Brain microvascular endothelial cell (primary cell): Measurements from ENCODE around the gene EPOP.

Experiments used
- DNase-seq: peaks from one replicate; pipeline ENCODE4 v3.0.0-alpha.2; 2020
- H3K27ac ChIP-seq: fragments of 250-450 bp; sonication (Bioruptor Pico); 2 replicates; pipeline ENCODE4 v1.5.1; 2020; ENCODE audit warnings: mild to moderate bottlenecking, moderate library complexity
- H3K27me3 ChIP-seq: fragments of 250-450 bp; sonication (Bioruptor Pico); replicated peaks from 2 replicates; pipeline ENCODE4 v1.5.1; 2020; ENCODE audit warnings: mild to moderate bottlenecking
- H3K36me3 ChIP-seq: fragments of 250-450 bp; sonication (Bioruptor Pico); replicated peaks from 2 replicates; pipeline ENCODE4 v1.5.1; 2020; ENCODE audit warnings: mild to moderate bottlenecking
- H3K4me3 ChIP-seq: 2 replicates; pipeline ENCODE4 v1.5.1; 2011; ENCODE audit warnings: low read depth, mild to moderate bottlenecking, control low read depth, low read length, moderate library complexity
- CTCF ChIP-seq: IDR thresholded peaks from 2 replicates; pipeline ENCODE4 v1.5.1; 2011; ENCODE audit warnings: low read depth, mild to moderate bottlenecking, moderate library complexity, low read length, control low read depth, inconsistent platforms; ENCODE audit errors: missing control alignments
- in situ Hi-C: cut with HindIII; loops from 2 replicates; pipeline ENCODE4 v1.10.0; 2017; ENCODE audit warnings: low sequenced_read_pairs, low pct_ligation_motif_present

EPOP gene

GRCh38 chr17:38685491-38685890 is 10.7 kb upstream of the EPOP start:
- in situ Hi-C loops: no loop called here
- Histone ChIP-seq H3K27me3 (no peaks in the 10 kb centered on the region), H3K4me3 (no peak overlapping the region), H3K36me3 (no peaks in the 10 kb centered on the region), H3K27ac (no peak overlapping the region)
- no peak for DNase-seq
- no peak for TF ChIP-seq CTCF

GRCh38 chr17:38681096-38681495 is 6.3 kb upstream of the EPOP start:
- no peaks in the 10 kb centered on the region for H3K27me3 ChIP-seq

GRCh38 chr17:38677819-38678218 is 3.1 kb upstream of the EPOP start:
- Histone ChIP-seq H3K27me3 (peaks cover 17% of the 10 kb centered on the region), H3K4me3 (no peak overlapping the region), H3K27ac (no peak overlapping the region), H3K36me3 (no peaks in the 10 kb centered on the region)
- in situ Hi-C loops: no loop called here
- no peak for TF ChIP-seq CTCF
- DNase-seq: no peak

More at GRCh38 chr17:38681096-38681495, 6.3 kb upstream of the EPOP start:
- Histone ChIP-seq H3K4me3 (no peak overlapping the region), H3K36me3 (no peaks in the 10 kb centered on the region), H3K27ac (no peak overlapping the region)
- in situ Hi-C loops: no loop called here
- DNase-seq: no peak
- TF ChIP-seq CTCF: no peak

- H3K27me3 ChIP-seq: peaks cover 25% of the 10 kb centered on the region
- no peaks in the 10 kb centered on the region for H3K36me3 ChIP-seq
- no peak overlapping the region for H3K4me3 ChIP-seq
- DNase-seq: peak; percentile 85
- TF ChIP-seq CTCF: peak; percentile 96
- in situ Hi-C loops: no loop called here
- H3K27ac ChIP-seq: no peak overlapping the region
These were observed 2.1 kb upstream of the EPOP start for GRCh38 chr17:38676706-38677504.

DNA sequence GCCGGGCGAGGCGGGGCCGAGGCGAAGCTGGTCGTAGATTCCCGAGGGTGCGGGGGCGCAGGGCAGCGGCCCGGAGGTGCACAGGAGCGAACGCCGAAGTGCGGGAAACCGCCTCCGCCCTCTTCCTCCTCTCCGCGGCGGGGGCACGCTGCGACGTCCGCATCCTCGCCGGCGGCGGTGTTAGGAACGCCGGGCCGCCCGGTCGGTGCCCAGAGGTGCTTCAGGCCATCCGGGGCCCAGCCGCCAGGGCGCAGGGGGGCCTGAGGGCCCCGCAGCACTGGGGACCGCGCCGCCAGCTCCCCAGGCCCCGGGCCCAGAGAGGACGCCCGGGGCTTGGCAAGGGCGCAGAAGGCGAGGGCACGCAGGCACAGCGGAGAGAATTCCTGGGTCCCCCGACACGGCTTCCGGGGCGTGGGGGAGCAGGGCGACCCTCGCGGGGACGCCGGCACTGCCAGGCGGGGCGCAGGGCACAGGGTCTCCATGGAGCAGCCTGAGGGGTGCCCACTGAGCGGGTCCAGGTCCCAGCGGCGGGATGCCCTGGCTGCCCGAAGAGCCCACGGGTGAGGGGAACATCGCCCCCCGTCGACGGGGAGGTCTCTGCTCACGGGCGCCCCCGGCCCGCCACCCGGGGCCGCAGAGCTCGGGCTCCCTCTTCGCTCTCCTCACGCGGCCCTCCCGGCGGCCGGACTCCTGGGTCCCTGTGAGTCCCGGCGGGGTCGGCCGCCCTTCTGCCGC is 576 bp downstream of the EPOP start:
- peaks cover 47% of the 10 kb centered on the region for H3K27me3 ChIP-seq
- H3K27ac ChIP-seq: no peak overlapping the region
- DNase-seq: no peak
- TF ChIP-seq CTCF: no peak
- peak overlapping the region; percentile 38 for H3K4me3 ChIP-seq
- H3K36me3 ChIP-seq: no peaks in the 10 kb centered on the region
- in situ Hi-C loops: no loop called here

- Histone ChIP-seq H3K36me3 (no peaks in the 10 kb centered on the region), H3K4me3 (no peak overlapping the region), H3K27me3 (peaks cover 52% of the 10 kb centered on the region), H3K27ac (no peak overlapping the region)
- DNase-seq: no peak
- TF ChIP-seq CTCF: no peak
- in situ Hi-C loops: no loop called here
These were observed 1.1 kb downstream of the EPOP start for GRCh38 chr17:38673707-38674013.
